VCaP (cell line): ENCODE data around the gene ZBTB39.

Source experiments
- H3K27ac ChIP-seq: fragments of 450-650 bp; 2 replicates; pipeline ENCODE4 v1.5.1; 2017
- CTCF ChIP-seq: fragments of 450-650 bp; conservative IDR thresholded peaks from 2 replicates; pipeline ENCODE4 v1.5.1; 2017; ENCODE audit warnings: mild to moderate bottlenecking, moderate library complexity

The ZBTB39 gene

GRCh38 chr12:57040211-57040610, 33.9 kb upstream of the ZBTB39 start:
- TF ChIP-seq CTCF = no peak
- H3K27ac ChIP-seq = no peak overlapping the region

- no peak overlapping the region for H3K27ac ChIP-seq
- no peak for TF ChIP-seq CTCF
Observed at GRCh38 chr12:57039016-57039798, 32.9 kb upstream of the ZBTB39 start.

- no peak overlapping the region for H3K27ac ChIP-seq
- no peak for TF ChIP-seq CTCF
Observed at GRCh38 chr12:57037264-57037663, 30.9 kb upstream of the ZBTB39 start.

GRCh38 chr12:57033431-57033830, 27.1 kb upstream of the ZBTB39 start:
- H3K27ac ChIP-seq = no peak overlapping the region
- TF ChIP-seq CTCF = no peak

DNA sequence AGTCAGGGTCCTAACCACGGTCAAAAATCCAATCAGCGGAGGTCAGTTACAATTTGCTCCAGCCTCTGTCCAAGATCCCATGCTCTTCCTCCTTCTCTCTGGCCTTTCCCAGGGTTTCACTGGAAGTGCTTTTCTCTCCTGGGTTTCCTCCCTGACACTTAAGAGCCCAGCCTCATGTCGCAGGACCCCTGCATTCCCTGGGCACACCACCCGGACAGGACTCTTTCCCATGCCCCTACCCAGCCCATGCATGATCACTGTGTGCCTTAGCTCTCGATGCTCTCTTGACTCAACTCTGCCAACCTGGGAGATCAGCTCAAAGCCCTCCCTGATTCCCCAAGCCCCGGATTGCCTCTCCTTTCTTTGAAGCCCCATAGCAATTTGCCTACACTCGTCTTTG, 25.4 kb upstream of the ZBTB39 start:
- peak overlapping the region; percentile 15; the same call in 1 of the 2 replicates for H3K27ac ChIP-seq

DNA sequence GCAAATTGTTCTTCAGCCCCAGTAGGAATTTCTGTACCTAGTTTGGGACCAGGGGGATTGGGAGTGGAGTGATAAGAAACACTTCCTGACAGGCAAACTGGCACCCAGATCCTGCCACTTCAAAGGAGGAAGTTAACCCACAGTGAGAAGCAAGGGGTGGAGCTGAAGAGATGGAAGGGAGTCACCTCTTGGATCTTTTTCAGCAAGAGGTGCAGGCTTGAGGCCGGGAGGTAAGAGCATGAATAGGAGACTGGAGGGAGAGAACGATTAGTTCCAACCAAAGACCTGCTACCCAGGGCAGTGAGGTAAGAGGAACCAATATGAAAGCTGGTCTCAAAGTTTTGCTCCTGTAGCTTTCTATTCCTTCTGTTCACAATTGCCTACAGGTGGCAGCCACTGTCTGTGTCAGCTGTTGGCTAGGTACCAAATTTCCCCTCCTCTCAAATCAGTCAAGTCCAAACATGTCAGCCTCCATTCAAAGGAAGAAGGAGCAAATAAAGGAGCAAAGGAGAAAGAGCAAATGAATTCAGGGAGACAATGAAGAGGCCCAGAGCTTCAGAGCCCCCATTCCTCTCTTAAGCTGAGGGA, 24.9 kb upstream of the ZBTB39 start:
- peak overlapping the region; percentile 15; the same call in 1 of the 2 replicates for H3K27ac ChIP-seq
- TF ChIP-seq CTCF = peak; percentile 22

More for the DNA sequence above, 25.4 kb upstream of the ZBTB39 start:
- TF ChIP-seq CTCF = no peak

DNA sequence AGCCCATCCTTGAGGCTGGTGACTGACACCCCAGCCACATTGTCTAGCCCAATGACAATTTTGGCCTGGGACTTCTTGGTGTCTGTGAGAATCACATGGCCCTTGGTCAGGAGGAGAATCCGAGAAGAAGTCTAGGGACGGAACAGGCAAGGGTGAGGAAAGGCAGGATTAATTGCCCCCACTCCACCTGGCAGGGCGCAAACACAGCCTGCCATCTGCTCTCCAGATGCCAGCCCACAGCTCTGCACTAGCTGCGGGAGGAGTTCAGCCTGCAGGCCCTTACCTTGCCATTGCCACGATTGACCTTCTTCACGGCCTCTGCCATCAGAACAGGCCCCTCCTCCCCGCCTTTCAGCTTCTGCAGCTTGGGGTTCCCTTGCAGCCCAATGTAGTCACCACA, 23.1 kb upstream of the ZBTB39 start:
- no peak overlapping the region for H3K27ac ChIP-seq
- TF ChIP-seq CTCF = no peak
